ENCODE measurements around the gene AADACL2.
"Not testable (repeated sequence)": the region's sequence is repeated elsewhere in the genome, so short reads cannot be mapped to it uniquely, and the experiment has no call there.

AADACL2 gene

DNA sequence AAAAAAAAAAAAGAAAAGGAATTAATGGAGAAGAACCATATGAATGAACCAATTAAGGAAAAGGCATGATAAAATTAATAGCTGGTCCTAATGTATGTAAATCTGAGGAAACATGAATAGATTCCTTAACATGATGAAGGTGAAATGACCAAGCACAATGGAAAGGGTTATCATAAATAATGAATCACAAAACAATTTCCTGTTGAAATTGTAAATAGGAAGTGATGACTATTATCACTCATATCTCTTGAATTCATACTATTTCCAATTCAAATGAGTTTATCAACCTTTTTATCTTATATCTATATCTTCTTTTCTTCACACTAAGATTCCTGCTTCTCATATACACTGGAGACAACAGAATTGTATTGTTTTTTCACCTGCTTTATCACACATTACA lies 32.0 kb downstream of the AADACL2 start:
- DNase-seq: no peak

GRCh38 chr3:151766454-151766853 lies 32.7 kb downstream of the AADACL2 start:
- no peak for DNase-seq

DNA sequence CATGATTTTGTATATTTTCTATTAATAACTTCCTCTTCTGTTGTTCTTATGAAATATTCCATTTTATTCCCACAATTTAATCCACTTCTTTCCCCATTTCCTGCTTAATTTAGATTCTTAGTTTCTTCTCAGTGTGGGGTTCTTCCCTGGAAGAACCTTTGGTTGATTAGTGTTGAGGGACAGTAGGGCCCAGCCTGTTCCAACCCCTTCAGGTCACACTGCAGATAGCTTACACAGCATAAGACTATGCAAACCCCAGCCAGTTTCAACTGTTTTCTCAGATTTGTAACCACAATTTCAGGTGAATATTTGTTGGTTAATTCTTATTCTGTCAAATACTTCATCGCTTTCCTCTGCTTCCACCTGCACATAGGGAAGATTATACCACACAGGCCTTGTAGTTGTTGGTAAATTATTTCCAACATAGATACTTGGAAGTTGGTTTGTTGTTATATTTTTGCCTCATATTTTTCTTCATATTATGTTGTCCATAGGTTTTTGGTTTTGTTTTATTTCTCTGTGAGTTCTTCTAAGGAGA lies 34.7 kb downstream of the AADACL2 start:
- no peak for DNase-seq

GRCh38 chr3:151769175-151769574 lies 35.4 kb downstream of the AADACL2 start:
- no peak for DNase-seq

DNA sequence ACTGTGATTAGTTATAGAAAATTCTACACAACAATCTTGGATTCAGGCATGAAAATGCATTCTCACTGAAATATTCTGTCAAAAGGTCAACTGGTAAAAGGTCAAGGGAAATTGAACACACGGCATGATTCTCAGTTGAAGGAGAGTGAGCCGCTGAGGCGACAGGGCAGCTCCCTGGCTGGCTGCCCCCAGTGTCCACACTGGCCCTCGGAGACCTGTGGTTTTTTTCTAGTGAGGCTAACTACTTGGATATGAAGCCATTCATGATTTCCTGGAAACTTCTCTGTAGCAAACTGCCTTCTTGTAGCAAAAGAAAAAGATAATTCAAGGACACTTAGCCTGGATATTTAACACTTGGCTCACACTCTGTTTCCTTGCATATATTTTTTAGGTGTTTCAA lies 37.2 kb downstream of the AADACL2 start:
- peak in 1 of 51 donors; percentile 0 for DNase-seq

GRCh38 chr3:151772825-151773480 lies 39.2 kb downstream of the AADACL2 start:
- no peak for DNase-seq

DNA sequence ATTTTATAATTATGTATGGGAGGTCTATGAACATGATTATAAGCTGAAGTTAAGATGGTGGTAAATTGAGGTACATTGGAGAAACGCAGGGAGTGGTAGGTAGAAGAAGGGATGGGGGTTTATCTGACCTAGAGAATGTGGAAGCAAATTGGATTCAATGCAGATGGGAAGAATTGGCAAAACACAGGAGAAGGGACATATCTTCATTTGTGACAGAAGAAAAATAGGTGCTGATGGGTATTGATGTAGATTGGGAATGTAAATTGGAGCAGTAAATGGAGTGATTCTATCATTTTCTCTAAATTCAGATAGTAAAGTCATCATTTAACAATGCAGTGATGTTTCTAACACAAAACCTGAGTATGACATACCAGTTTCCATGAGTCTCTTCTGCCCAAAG lies 40.5 kb downstream of the AADACL2 start:
- no peak for DNase-seq

- DNase-seq: no peak
Measured at GRCh38 chr3:151774910-151775309, 41.2 kb downstream of the AADACL2 start.

DNA sequence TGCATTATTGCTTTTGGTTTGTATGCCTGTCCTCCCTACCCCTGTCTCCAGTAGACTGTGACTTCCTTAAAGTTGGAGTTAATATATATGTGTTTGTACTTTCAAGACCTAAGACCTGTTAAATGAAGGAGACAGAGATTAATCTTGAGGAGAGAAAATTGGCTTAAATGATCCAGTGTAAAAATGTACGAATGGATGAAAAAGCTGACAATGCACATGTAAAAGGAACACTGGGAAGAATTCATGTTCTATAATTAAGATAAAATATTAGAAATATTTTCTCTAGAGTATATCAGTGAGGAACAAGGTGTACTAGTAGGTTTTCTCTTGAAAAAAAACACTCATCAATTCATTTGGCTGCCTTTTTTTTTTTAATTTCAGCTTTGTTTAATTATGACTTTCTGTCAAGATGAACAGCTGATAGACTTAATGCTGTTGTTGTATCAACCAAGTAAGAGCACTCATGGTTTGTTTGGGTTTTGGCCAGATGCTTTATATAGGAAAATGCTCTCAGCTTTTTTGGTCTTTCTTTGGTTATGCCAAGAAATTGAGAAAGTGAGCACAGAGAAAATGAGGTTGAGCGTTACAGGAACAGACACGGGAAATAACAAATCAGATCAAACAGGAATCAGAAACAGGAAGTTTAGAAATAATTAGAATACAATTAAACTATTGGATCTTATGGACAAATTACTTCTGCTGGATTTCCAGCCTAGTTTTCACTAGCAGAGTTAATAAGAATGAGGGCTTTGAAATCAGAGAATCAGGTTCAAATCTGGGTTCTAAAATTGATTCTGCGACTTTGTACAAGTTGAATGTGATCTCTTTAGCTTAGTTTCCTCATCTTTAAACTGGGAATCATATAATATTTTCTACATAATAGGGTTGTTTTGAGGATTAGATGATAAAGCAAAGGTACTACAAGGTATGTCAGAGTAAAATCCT lies 41.9 kb downstream of the AADACL2 start:
- no peak for DNase-seq

GRCh38 chr3:151776259-151776740 lies 42.6 kb downstream of the AADACL2 start:
- no peak for DNase-seq

DNA sequence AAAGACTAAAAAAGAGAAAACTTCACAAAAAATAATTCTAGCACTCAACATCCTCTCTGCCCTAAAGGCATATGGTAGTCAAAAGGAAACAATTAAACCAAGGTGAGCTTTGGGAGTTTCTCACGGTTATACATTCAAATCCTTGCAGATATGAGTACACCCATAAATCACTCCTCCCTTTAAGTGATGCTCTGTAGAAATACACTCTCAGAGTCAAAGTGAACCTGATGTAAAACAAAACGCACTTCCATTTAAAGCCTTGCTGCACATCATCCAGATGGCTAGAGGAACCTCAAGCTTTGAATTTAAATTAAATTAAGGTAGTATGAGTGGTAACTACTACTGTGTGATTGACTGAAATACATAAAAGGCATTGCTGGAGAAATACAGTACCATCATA lies 44.2 kb downstream of the AADACL2 start:
- no peak for DNase-seq

DNA sequence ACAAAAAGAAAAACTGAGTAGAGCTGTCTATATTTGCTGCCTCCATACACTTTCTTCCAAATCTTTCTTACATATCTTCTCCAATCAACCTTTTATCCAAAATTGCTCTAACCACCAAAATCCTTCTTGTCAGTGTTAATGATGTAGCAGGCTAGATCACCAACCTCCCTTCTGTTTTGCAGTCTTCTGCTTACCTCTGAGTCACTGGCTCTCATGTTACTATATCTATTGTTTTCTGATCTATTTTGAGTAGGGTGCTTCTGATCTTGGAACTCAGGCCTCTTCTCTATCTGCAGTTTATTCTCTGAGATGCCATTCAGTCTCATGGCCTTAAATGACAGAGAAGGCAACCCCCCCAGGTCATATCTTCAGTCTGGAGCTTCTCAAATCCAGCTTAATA lies 53.9 kb downstream of the AADACL2 start:
- no peak for DNase-seq

- DNase-seq: no peak
Measured at GRCh38 chr3:151788401-151788800, 54.7 kb downstream of the AADACL2 start.

- no peak for DNase-seq
Measured at GRCh38 chr3:151789853-151790463, 56.2 kb downstream of the AADACL2 start.

DNA sequence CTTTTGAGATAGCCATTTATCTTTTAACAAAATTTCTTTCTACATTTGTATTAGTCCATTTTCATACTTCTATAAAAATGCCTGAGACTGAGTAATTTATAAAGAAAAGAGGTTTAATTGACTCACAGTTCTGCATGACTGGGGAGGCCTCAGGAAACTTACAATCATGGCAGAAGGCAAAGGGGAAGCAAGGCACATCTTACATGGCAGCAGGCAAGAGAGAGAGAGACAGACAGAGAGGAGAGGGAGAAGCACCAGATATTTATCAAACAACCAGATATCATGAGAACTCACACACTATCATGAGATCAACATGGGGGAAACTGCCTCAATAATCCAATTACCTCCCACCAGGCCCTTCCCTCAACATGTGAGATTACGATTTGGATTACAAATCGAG lies 57.0 kb downstream of the AADACL2 start:
- DNase-seq: not testable (repeated sequence)

DNA sequence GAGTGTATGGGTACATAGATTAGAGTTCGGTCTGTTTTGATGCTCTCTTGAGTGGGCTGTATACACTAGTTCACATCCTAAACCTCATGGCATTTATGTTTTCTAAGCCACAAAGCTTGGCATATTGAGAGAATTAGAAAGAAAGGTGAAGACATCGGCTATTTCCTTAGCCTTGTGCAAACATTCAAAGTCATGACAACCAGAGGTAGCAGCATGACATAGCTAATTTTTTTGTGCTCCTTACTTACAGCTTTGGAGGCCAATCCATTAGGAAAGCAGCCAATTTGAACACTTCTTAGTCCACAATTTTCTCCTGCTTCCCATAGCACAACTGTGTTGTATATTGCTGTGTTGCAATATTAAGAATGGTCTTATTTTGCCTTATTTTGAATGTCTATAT lies 58.7 kb downstream of the AADACL2 start:
- no peak for DNase-seq

GRCh38 chr3:151793636-151794035 lies 59.9 kb downstream of the AADACL2 start:
- no peak for DNase-seq

GRCh38 chr3:151794080-151794479 lies 60.4 kb downstream of the AADACL2 start:
- DNase-seq: no peak

DNA sequence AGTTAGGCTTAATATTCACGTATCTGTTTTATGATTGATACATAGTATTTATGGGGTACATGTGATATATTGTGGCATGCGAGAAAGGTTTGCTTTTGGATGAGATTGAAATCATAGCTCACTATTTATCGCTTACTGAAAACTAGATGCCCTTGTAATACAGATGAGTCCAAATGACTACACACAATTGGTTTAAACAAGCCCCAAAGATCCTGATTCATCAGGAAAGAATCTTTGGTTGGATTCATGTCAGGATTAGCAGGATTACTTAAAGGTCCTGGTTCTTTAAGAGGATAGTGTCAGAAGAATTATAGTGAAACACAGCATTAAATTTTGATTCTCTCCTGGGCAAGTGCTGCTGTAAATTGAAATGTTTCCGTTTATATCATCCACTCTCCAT lies 61.5 kb downstream of the AADACL2 start:
- DNase-seq: no peak

DNA sequence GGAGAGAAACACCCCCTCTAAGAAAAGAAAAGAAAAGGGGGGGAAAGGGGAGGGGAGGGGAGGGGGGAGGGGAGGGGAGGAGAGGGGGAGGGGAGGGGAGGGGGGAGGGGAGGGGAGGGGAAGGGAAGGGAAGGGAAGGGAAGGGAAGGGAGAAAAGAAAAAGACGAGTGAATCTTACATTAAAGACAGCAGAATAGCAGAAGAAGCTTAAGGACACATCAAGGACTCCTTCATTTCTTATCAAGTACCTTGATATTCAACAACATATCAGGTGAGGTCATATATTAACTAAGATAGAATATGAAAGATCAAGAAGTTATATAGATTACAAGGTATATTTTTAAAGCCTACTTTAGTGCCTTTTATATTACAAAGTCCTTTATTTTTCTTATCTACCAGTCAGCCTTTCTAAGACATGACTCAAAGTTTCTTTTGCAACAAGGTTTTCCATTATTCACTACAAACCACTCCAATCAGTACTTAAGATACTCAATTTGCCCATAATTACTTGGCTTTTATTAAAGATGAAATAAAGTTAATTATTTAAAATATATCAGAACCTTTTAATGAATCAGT lies 62.5 kb downstream of the AADACL2 start:
- no peak for DNase-seq

GRCh38 chr3:151798466-151798865 lies 64.7 kb downstream of the AADACL2 start:
- no peak for DNase-seq

DNA sequence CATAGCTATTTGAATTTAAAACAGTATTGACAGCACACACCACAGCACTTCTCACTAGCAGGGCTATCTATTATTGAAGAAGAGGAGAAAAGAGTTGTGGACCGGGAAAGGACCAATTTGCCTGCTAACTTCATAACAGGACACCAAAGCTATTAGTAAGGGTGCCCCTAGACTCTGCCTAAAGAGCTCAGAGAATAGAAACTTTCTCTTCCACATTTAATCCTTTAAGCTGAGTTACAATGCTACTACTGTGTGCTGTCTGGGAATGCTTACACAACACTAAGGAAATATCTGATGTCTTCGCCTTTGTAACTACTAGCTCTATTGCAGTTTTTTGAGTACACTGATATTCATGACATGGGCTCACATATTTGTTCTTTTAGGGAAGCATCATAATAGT lies 66.7 kb downstream of the AADACL2 start:
- no peak for DNase-seq

All from hypothalamus (tissue), 51 donors.